T-helper 1 cell treated with Interleukin-12 subunit alpha and Interleukin-12 subunit beta and Interleukin-4 antibody, amounts not matched to agents 30 μg/mL and 1 μg/mL, for 36 hours (primary cell): ENCODE data around the gene CDK5.
A peak's percentile ranks its signal among the peaks of the same experiment; 100 is the strongest.

ENCODE experiments used
- H3K27ac Mint-ChIP-seq: one replicate; pipeline ENCODE4 v1.8.0; 2021; ENCODE audit warnings: mild to moderate bottlenecking, mixed read lengths
- H3K27me3 Mint-ChIP-seq: one replicate; pipeline ENCODE4 v1.8.0; 2021; ENCODE audit warnings: low read depth, mixed read lengths
- H3K36me3 Mint-ChIP-seq: one replicate; pipeline ENCODE4 v1.8.0; 2021; ENCODE audit warnings: low read depth, mixed read lengths
- H3K4me1 Mint-ChIP-seq: one replicate; pipeline ENCODE4 v1.8.0; 2021; ENCODE audit warnings: low read depth, mixed read lengths
- H3K4me3 Mint-ChIP-seq: one replicate; pipeline ENCODE4 v1.8.0; 2021; ENCODE audit warnings: mild to moderate bottlenecking, moderate library complexity, mixed read lengths
- H3K9me3 Mint-ChIP-seq: one replicate; pipeline ENCODE4 v1.8.0; 2021; ENCODE audit warnings: mixed read lengths

The CDK5 gene

GRCh38 chr7:151081170-151082101 is 23.7 kb upstream of the CDK5 start:
- Mint-ChIP-seq H3K27ac (peak overlapping the region; percentile 49), H3K36me3 (peaks cover 7% of the 10 kb centered on the region), H3K9me3 (no peaks in the 10 kb centered on the region), H3K27me3 (peaks cover 16% of the 10 kb centered on the region), H3K4me1 (peaks cover 30% of the 10 kb centered on the region), H3K4me3 (peak overlapping the region; percentile 92)

GRCh38 chr7:151080522-151081169 is 22.9 kb upstream of the CDK5 start, which contains the start of gene FASTK:
Gene FASTK, minus strand, starts transcription at chr7:151080809. Its CDS starts 43 bp downstream, at chr7:151080766.
- peak within 1 kb of the TSS; percentile 76 for H3K27ac Mint-ChIP-seq
- H3K4me1 Mint-ChIP-seq, result peaks cover 28% of the 10 kb centered on the region
- peaks cover 14% of the 10 kb centered on the region for H3K27me3 Mint-ChIP-seq
- H3K4me3 Mint-ChIP-seq, result peak within 1 kb of the TSS; percentile 92
- H3K36me3 Mint-ChIP-seq, result peaks cover 12% of the 10 kb centered on the region
- H3K9me3 Mint-ChIP-seq, result no peaks in the 10 kb centered on the region

GRCh38 chr7:151080067-151080521 is 22.4 kb upstream of the CDK5 start:
- Mint-ChIP-seq H3K9me3 (no peaks in the 10 kb centered on the region), H3K27me3 (peaks cover 8% of the 10 kb centered on the region), H3K36me3 (peaks cover 16% of the 10 kb centered on the region)

GRCh38 chr7:151079199-151079910 is 21.7 kb upstream of the CDK5 start:
- Mint-ChIP-seq H3K4me1 (peaks cover 19% of the 10 kb centered on the region), H3K36me3 (peaks cover 16% of the 10 kb centered on the region), H3K9me3 (no peaks in the 10 kb centered on the region), H3K4me3 (peak overlapping the region; percentile 89), H3K27me3 (peaks cover under 1% of the 10 kb centered on the region), H3K27ac (peak overlapping the region; percentile 76)

More at GRCh38 chr7:151080067-151080521, 22.4 kb upstream of the CDK5 start:
- Mint-ChIP-seq H3K4me1 (peaks cover 22% of the 10 kb centered on the region), H3K27ac (peak overlapping the region; percentile 76), H3K4me3 (peak overlapping the region; percentile 89)

DNA sequence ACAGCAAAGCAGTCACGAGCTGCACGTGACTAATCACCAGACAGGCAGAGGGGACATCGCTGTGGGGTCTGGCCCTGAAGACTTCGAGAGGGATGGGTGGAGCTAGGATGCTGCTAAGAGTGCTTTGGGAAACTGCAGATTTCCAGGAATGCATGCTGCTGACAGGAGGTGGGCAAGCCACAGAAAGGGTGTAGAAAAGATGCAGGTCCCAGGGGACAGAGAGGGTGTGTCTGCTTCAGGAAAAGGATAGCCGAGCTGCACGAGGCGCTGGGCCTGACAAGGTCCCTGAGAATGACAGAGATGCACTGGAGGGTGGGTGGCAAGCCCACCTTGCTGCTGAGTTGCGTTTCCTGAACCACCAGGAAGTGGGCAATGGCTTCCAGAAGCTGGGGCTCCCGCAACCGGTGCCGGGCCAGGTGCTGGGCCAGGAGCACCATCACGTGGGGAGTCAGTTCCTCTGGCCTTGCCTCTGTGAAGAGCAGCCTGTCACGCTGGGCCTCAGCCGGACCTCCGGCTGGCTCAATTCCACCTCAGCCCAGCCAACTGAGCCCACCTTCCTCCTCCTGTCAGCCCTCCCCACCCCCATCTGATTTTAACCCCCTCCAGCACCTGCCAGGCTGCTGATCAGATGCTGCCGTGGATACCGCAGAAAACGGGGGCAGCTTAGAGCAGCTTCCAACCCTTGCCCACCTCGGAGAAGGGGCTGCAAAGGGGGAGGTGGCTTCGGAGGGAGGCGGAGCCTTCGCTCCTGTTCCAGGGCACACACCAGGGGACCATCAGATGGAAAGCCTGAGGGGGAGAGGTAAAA is 20.7 kb upstream of the CDK5 start:
- Mint-ChIP-seq H3K36me3 (peaks cover 16% of the 10 kb centered on the region), H3K27ac (peak overlapping the region; percentile 26), H3K4me3 (peak overlapping the region; percentile 78), H3K4me1 (peaks cover 19% of the 10 kb centered on the region), H3K9me3 (no peaks in the 10 kb centered on the region), H3K27me3 (no peaks in the 10 kb centered on the region)

DNA sequence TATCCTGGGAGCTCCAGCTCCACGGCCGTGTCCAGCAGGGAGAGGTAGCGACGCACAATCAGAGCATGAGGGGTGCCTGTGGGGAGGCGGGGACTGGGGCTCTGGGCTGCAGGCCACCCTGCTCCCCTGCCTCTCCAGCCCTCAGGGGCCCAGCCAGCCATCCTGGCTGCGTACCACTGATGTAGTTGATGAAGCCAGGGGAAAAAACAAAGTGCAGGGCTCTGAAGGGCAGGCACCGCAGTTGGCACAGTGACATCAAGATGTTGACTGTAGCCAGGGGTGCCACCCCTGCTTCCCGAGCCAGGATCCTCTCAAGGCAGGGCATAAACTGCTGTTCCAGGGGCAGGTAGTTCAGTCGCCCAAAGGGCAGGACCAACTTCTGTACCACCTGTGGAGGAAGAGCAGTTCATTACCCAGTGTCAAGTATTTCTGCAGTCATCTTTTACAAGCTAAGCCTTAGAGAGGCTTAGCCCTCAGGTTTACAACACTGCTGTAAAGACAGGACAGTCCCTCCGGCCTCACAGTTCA is 20.1 kb upstream of the CDK5 start:
- H3K36me3 Mint-ChIP-seq, result peaks cover 14% of the 10 kb centered on the region
- peaks cover 17% of the 10 kb centered on the region for H3K4me1 Mint-ChIP-seq

DNA sequence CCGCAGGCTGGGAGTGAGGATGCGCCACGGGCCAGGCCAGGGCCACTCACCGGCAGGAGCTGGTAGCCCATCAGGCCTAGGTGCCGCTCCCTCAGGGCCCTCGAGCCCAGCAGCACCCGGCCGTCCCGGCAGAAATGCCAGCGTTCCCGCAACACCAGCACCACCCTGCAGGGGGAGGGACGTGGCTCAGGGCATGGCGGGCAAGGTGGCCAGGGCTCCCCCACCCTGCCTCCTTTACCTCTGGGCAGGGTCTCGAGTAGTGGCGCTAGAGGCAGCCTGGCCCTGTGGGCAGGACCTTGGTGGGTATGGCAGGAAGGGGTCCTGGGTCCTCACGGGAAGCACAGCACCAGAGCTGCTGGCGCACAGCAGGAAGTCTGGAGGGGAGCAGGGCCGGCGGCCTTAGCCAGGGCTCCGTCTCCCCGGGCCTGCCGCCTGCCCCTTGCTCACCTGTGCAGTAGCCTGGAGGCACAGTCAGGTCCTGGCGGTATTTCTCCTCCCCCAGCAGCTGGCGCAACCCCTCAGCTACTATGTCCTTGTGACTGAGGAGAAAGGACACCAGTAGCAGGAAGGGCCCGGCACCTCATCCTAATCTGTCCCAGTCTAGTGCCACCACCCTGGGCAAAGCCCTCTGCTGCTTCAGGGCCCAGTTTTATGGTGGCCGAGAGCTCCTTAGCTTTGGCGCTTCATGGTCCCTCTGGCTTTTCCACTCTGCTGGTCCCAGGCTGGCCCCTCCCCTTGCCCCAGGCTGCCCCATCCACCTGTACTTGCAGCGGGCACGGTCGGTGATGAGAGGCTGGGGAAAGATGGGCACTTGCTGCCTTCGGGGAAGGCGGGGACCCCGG is 19.4 kb upstream of the CDK5 start:
- Mint-ChIP-seq H3K27ac (no peak overlapping the region), H3K9me3 (no peaks in the 10 kb centered on the region), H3K4me3 (no peak overlapping the region), H3K27me3 (no peaks in the 10 kb centered on the region), H3K36me3 (peaks cover 14% of the 10 kb centered on the region), H3K4me1 (peaks cover 15% of the 10 kb centered on the region)

More for the DNA sequence above, 20.1 kb upstream of the CDK5 start:
- no peaks in the 10 kb centered on the region for H3K27me3 Mint-ChIP-seq
- peak overlapping the region; percentile 65 for H3K4me3 Mint-ChIP-seq
- peak overlapping the region; percentile 26 for H3K27ac Mint-ChIP-seq
- H3K9me3 Mint-ChIP-seq, result no peaks in the 10 kb centered on the region

- peaks cover 16% of the 10 kb centered on the region for H3K36me3 Mint-ChIP-seq
- H3K9me3 Mint-ChIP-seq, result no peaks in the 10 kb centered on the region
- H3K27ac Mint-ChIP-seq, result no peak overlapping the region
- no peaks in the 10 kb centered on the region for H3K27me3 Mint-ChIP-seq
- peaks cover 15% of the 10 kb centered on the region for H3K4me1 Mint-ChIP-seq
- no peak overlapping the region for H3K4me3 Mint-ChIP-seq
Measured at GRCh38 chr7:151075978-151076426, 18.3 kb upstream of the CDK5 start.

- Mint-ChIP-seq H3K36me3 (peaks cover 19% of the 10 kb centered on the region), H3K4me3 (no peak overlapping the region), H3K27me3 (no peaks in the 10 kb centered on the region), H3K9me3 (no peaks in the 10 kb centered on the region), H3K4me1 (peaks cover 15% of the 10 kb centered on the region), H3K27ac (no peak overlapping the region)
Measured at GRCh38 chr7:151075662-151075971, 17.9 kb upstream of the CDK5 start.

DNA sequence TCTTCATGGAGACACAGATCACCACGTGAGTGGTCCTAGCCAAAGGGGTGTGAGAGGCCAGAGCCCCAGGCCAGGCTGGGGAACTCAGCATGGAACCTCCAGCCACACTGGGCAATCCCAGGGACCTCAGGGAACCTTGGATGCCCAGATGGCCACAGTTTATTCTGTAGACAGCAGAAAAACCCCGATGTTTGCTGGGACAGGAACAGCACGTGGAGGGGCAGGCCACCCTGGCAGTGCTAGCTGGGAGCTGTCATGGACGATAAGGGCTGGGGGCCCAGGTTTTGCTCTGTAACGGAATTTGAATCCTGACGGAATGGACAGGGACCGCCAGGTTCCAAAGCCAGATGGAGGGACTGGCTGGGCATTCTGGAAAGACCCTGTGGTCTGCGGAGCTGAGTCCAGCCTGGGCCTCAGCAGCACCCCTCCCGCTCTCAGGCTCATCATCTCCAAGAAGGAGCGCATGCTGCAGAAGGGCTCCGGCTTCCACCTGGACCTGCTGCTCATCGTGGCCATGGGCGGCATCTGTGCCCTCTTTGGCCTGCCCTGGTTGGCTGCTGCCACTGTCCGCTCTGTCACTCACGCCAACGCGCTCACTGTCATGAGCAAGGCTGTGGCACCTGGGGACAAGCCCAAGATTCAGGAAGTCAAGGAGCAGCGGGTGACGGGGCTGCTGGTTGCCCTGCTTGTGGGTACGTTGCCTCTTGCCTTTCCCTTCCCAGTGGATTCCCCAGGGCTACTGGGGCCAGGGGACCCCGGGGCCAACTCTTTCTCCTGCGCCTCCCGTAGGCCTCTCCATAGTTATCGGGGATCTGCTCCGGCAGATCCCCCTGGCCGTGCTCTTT is 17.3 kb upstream of the CDK5 start:
- H3K9me3 Mint-ChIP-seq, result no peaks in the 10 kb centered on the region
- H3K27me3 Mint-ChIP-seq, result no peaks in the 10 kb centered on the region
- H3K36me3 Mint-ChIP-seq, result peaks cover 20% of the 10 kb centered on the region
- peaks cover 15% of the 10 kb centered on the region for H3K4me1 Mint-ChIP-seq
- no peak overlapping the region for H3K27ac Mint-ChIP-seq
- H3K4me3 Mint-ChIP-seq, result no peak overlapping the region

- Mint-ChIP-seq H3K4me1 (peaks cover 8% of the 10 kb centered on the region), H3K4me3 (no peak overlapping the region), H3K27me3 (no peaks in the 10 kb centered on the region), H3K27ac (no peak overlapping the region), H3K9me3 (no peaks in the 10 kb centered on the region), H3K36me3 (peaks cover 20% of the 10 kb centered on the region)
Measured at GRCh38 chr7:151073990-151074389, 16.3 kb upstream of the CDK5 start.
